NK-92 (cell line): ENCODE measurements around the gene LRSAM1.

Experiments
- DNase-seq: peaks from one replicate; lab custom pipeline; 2025; ENCODE audit not compliant: unreplicated experiment; lab: John Stamatoyannopoulos, UW

LRSAM1 gene

GRCh38 chr9:127534250-127534906, 83.1 kb downstream of the LRSAM1 start:
- DNase-seq, result no peak

GRCh38 chr9:127534931-127535330, 83.6 kb downstream of the LRSAM1 start:
- no peak for DNase-seq

GRCh38 chr9:127535396-127535795, 84.1 kb downstream of the LRSAM1 start:
- DNase-seq, result no peak

- DNase-seq, result no peak
Observed at GRCh38 chr9:127535834-127536233, 84.5 kb downstream of the LRSAM1 start.

GRCh38 chr9:127536499-127536898, 85.2 kb downstream of the LRSAM1 start:
- DNase-seq, result no peak

GRCh38 chr9:127537014-127537413, 85.7 kb downstream of the LRSAM1 start:
- DNase-seq, result no peak

GRCh38 chr9:127537792-127538191, 86.5 kb downstream of the LRSAM1 start:
- no peak for DNase-seq

GRCh38 chr9:127538849-127539258, 87.5 kb downstream of the LRSAM1 start:
- DNase-seq, result no peak

GRCh38 chr9:127539259-127539981, 88.1 kb downstream of the LRSAM1 start:
- no peak for DNase-seq

- DNase-seq, result no peak
Observed at GRCh38 chr9:127539982-127540663, 88.8 kb downstream of the LRSAM1 start.

- DNase-seq, result no peak
Observed at GRCh38 chr9:127540664-127541041, 89.3 kb downstream of the LRSAM1 start.

GRCh38 chr9:127541176-127541575, 89.9 kb downstream of the LRSAM1 start:
- no peak for DNase-seq

GRCh38 chr9:127541865-127542264, 90.6 kb downstream of the LRSAM1 start:
- no peak for DNase-seq

- DNase-seq, result no peak
Observed at GRCh38 chr9:127543221-127543620, 91.9 kb downstream of the LRSAM1 start.

- DNase-seq, result no peak
Observed at GRCh38 chr9:127543973-127544533, 92.7 kb downstream of the LRSAM1 start.

GRCh38 chr9:127545196-127546124, 94.2 kb downstream of the LRSAM1 start:
- no peak for DNase-seq

- DNase-seq, result no peak
Observed at GRCh38 chr9:127546125-127546832, 95.0 kb downstream of the LRSAM1 start.

GRCh38 chr9:127548352-127548881, 97.1 kb downstream of the LRSAM1 start:
- no peak for DNase-seq

- DNase-seq, result no peak
Observed at GRCh38 chr9:127549218-127549617, 97.9 kb downstream of the LRSAM1 start.

GRCh38 chr9:127549751-127550150, 98.4 kb downstream of the LRSAM1 start:
- DNase-seq, result no peak
